GM12878 (cell line): ENCODE results near the gene MMP13. TPM values are rescaled to one million over a fixed set of nuclear protein-coding genes. Genes with fewer than 3 reads are reported as not detected.

Experiments
- ATAC-seq: fragments of 200-7000 bp; cut with Tn5 transposase; 3 replicates; pipeline ENCODE4 v1.9.1; 2020; ENCODE audit warnings: mild to moderate bottlenecking, moderate library complexity
- BruUV-seq: library from RNA; stranded (reverse); fragments of 400-500 nt; replicated peaks from 2 replicates; lab custom pipeline; 2021; lab: Mats Ljungman, UMichigan
- CTCF ChIA-PET: fragments of 300-600 bp; sonication (Branson Sonifier 250); formaldehyde crosslinking; extraction: SDS; loops from one replicate; lab custom pipeline; 2021; ENCODE audit warnings: inconsistent platforms; lab: Yijun Ruan, JAX
- POLR2A ChIA-PET: fragments of 350-600 bp; formaldehyde crosslinking; extraction: SDS; loops from one replicate; lab custom pipeline; 2021; ENCODE audit warnings: inconsistent platforms; lab: Charles Lee
- RAD21 ChIA-PET: fragments of 300-600 bp; sonication (Branson Sonifier 250); formaldehyde crosslinking; loops from one replicate; lab custom pipeline; 2023; ENCODE audit warnings: antibody characterized with exemption; ENCODE audit not compliant: unreplicated experiment; lab: Charles Lee
- SMC1A ChIA-PET: fragments of 300-600 bp; sonication (Branson Sonifier 250); formaldehyde crosslinking; loops from one replicate; lab custom pipeline; 2023; ENCODE audit not compliant: unreplicated experiment, uncharacterized antibody; lab: Charles Lee
- DNase-seq: peaks from one replicate; pipeline ENCODE4 v3.0.0-alpha.2; 2011; ENCODE audit warnings: low read depth, low spot score
- FAIRE-seq: peaks from 3 replicates; lab custom pipeline; 2011; peaks lifted over from hg19 to GRCh38; lab: Jason Lieb, UNC
- H2AFZ ChIP-seq: 2 replicates; pipeline ENCODE4 v1.6.0; 2011; ENCODE audit warnings: low read depth, low read length, control low read depth; ENCODE audit not compliant: control insufficient read depth
- H3K27ac ChIP-seq: 2 replicates; pipeline ENCODE4 v1.5.1; 2011; ENCODE audit warnings: control low read depth; ENCODE audit not compliant: control insufficient read depth, insufficient read depth
- H3K27me3 ChIP-seq, 2 experiments: replicated peaks in 1 of 2; 2 replicates each; pipeline versions ENCODE4 v1.6.0 to v1.6.1; 2011; ENCODE audit warnings: low read length in 1 of 2; ENCODE audit not compliant: control insufficient read depth in 2 of 2, insufficient read depth in 2 of 2
- H3K36me3 ChIP-seq, 2 experiments: 2 replicates each; pipeline ENCODE4 v1.5.1; 2011; ENCODE audit warnings: low read length in 1 of 2; ENCODE audit not compliant: control insufficient read depth in 2 of 2, insufficient read depth in 2 of 2
- H3K4me1 ChIP-seq: 2 replicates; pipeline ENCODE4 v1.6.1; 2011; ENCODE audit warnings: mild to moderate bottlenecking, low read length, moderate library complexity, mixed read lengths; ENCODE audit not compliant: control insufficient read depth, insufficient read depth
- H3K4me2 ChIP-seq: 2 replicates; pipeline ENCODE4 v1.6.0; 2011; ENCODE audit warnings: control low read depth; ENCODE audit not compliant: control insufficient read depth, insufficient read depth
- H3K4me3 ChIP-seq: fragments of 200-600 bp; sonication (generic); 2 replicates; pipeline ENCODE4 v1.5.1; 2016
- H3K79me2 ChIP-seq: 2 replicates; pipeline ENCODE4 v1.6.0; 2011; ENCODE audit warnings: low read length; ENCODE audit not compliant: control insufficient read depth, insufficient read depth
- H3K9ac ChIP-seq: 2 replicates; pipeline ENCODE4 v1.8.0; 2011; ENCODE audit warnings: low read length, control low read depth, mixed read lengths; ENCODE audit not compliant: control insufficient read depth, insufficient read depth
- H3K9me3 ChIP-seq: replicated peaks from 3 replicates; pipeline ENCODE4 v1.5.1; 2011; ENCODE audit warnings: mild to moderate bottlenecking, low read length; ENCODE audit not compliant: control insufficient read depth, insufficient read depth
- H4K20me1 ChIP-seq: 2 replicates; pipeline ENCODE4 v1.6.0; 2011; ENCODE audit not compliant: control insufficient read depth, insufficient read depth
- ATF7 ChIP-seq: fragments of 450-650 bp; IDR thresholded peaks from 2 replicates; pipeline ENCODE4 v1.6.1; 2016; ENCODE audit warnings: low read depth, mild to moderate bottlenecking
- BCL3 ChIP-seq: IDR thresholded peaks from 2 replicates; pipeline ENCODE4 v1.6.1; 2011; ENCODE audit warnings: borderline replicate concordance, low read depth, mild to moderate bottlenecking, moderate library complexity, low read length; ENCODE audit not compliant: insufficient read depth, poor library complexity, severe bottlenecking
- CREB1 ChIP-seq: IDR thresholded peaks from 2 replicates; pipeline ENCODE4 v1.6.1; 2012; ENCODE audit warnings: low read depth, mild to moderate bottlenecking, inconsistent platforms
- IKZF2 ChIP-seq, 2 experiments: fragments of 450-650 bp; IDR thresholded peaks; 2 replicates each; pipeline ENCODE4 v1.6.1; 2017; ENCODE audit warnings: mild to moderate bottlenecking in 2 of 2, moderate library complexity in 2 of 2
- LARP7 ChIP-seq: fragments of 450-650 bp; IDR thresholded peaks from 2 replicates; pipeline ENCODE4 v1.6.1; 2017; ENCODE audit warnings: mild to moderate bottlenecking
- NFYB ChIP-seq: IDR thresholded peaks from 2 replicates; pipeline ENCODE4 v1.6.1; 2011; ENCODE audit warnings: low read depth, mild to moderate bottlenecking, low read length, improper control_type of control experiment, moderate library complexity; ENCODE audit not compliant: insufficient read depth
- RB1 ChIP-seq: fragments of 450-650 bp; formaldehyde crosslinking; IDR thresholded peaks from 2 replicates; pipeline ENCODE4 v1.6.1; 2017; ENCODE audit warnings: mild to moderate bottlenecking, borderline replicate concordance
- ZNF592 ChIP-seq: fragments of 450-650 bp; IDR thresholded peaks from 2 replicates; pipeline ENCODE4 v1.6.1; 2017; ENCODE audit warnings: mild to moderate bottlenecking, moderate library complexity
- WGBS: methylation state at CpG from one replicate; pipeline ENCODE4 v1.1.6; 2016; ENCODE audit warnings: low lambda C conversion rate; ENCODE audit not compliant: insufficient replicate concordance, insufficient coverage; ENCODE audit errors: missing lambda C conversion rate; 5-methylcytosine and 5-hydroxymethylcytosine counted together
- in situ Hi-C: fragments of 300-500 bp; cut with MboI; formaldehyde crosslinking; loops from 9 replicates; pipeline ENCODE4 v1.14.3; 2018; ENCODE audit warnings: mixed read lengths
- intact Hi-C: fragments of 100-400 bp; cut with micrococcal nuclease; formaldehyde crosslinking; loops from one replicate; pipeline ENCODE4 v1.14.2; 2022; ENCODE audit not compliant: unreplicated experiment
- polyA plus RNA-seq, 11 experiments: library from polyadenylated mRNA; depleted of rRNA in 4 of 11; unstranded in 6 of 11; stranded (reverse) in 5 of 11; fragments of >200 nt; fragmentation: Nextera tagmentation in 4 of 11; fragmentation: Illumina TruSeq in 1 of 11; extraction: Ambion mirVana in 4 of 11; extraction: Trizol in 1 of 11; gene quantifications; 1 replicate in 1 of 11; 2 replicates in 10 of 11; pipeline versions ENCODE4 v1.2.1 to v1.2.3, GENCODE V29; 2011 to 2016; ENCODE audit warnings: inconsistent platforms in 2 of 11, missing spikeins in 2 of 11, low read depth in 1 of 11
- total RNA-seq, 4 experiments: library from RNA; depleted of rRNA in 3 of 4; stranded (reverse); fragments of >200 nt in 3 of 4; fragmentation: Illumina TruSeq in 1 of 4; extraction: Trizol in 1 of 4; gene quantifications; 2 replicates each; pipeline versions ENCODE4 v1.2.1 to v1.2.3, GENCODE V29; 2013 to 2021

The MMP13 gene
- total and polyA plus RNA-seq, 10 of the 15 experiments (the other 5 are each of a cell fraction or from before 2014, with no cell fraction given) = 0.05 TPM; not detected in 9

GRCh38 chr11:102985850-102986249, 30.3 kb upstream of the MMP13 start:
- Histone ChIP-seq H4K20me1 (no peaks in the 10 kb centered on the region), H3K36me3 (no peaks in the 10 kb centered on the region), H3K4me3 (no peak overlapping the region), H3K9ac (no peak overlapping the region), H2AFZ (no peak overlapping the region), H3K4me1 (no peaks in the 10 kb centered on the region), H3K79me2 (no peaks in the 10 kb centered on the region), H3K4me2 (no peak overlapping the region), H3K9me3 (no peaks in the 10 kb centered on the region), H3K27ac (no peak overlapping the region), H3K27me3 (no peaks in the 10 kb centered on the region)
- in situ Hi-C loops = no loop called here
- ChIA-PET CTCF (interaction anchor here (0.7 kb wide), 1 partner anchor 71 kb away, joined by 3 read pairs; no protein-coding TSS in a partner anchor), POLR2A (interaction anchor here (1.1 kb wide), 2 partner anchors 11 to 42 kb away, joined by 3 read pairs; no protein-coding TSS in a partner anchor), SMC1A (interaction anchor here (1.5 kb wide), 1 partner anchor 38 kb away, joined by 3 read pairs; no protein-coding TSS in a partner anchor), RAD21 (interaction anchor here (1.6 kb wide), 1 partner anchor 42 kb away, joined by 4 read pairs; no protein-coding TSS in a partner anchor)
- BruUV-seq = no TSS peak
- TF ChIP-seq IKZF2 (IDR thresholded peaks at IDR 0.05) = 0 out of 4 replicates have a peak, but pooled peaks of 1 of the 2 experiments have one; percentile 24
- no peak for TF ChIP-seq RB1
- FAIRE-seq (no peak), DNase-seq (no peak), ATAC-seq (peak; percentile 63)
- 0% methylated on average over 1 of the region's 1 CpG for WGBS
- intact Hi-C loops = no loop called here

- SMC1A ChIA-PET = interaction anchor here (1.0 to 1.4 kb wide), 2 partner anchors 15 to 103 kb away, joined by 3 to 4 read pairs; no protein-coding TSS in a partner anchor
- DNase-seq = no peak
- Histone ChIP-seq H3K27me3 (no peaks in the 10 kb centered on the region), H3K9me3 (no peaks in the 10 kb centered on the region), H4K20me1 (no peaks in the 10 kb centered on the region), H3K9ac (no peak overlapping the region), H3K79me2 (no peaks in the 10 kb centered on the region), H3K4me2 (no peak overlapping the region), H3K4me1 (no peaks in the 10 kb centered on the region), H3K27ac (no peak overlapping the region), H3K4me3 (no peak overlapping the region), H2AFZ (no peak overlapping the region), H3K36me3 (no peaks in the 10 kb centered on the region)
- FAIRE-seq = no peak
- BruUV-seq = no TSS peak
- RAD21 ChIA-PET = no interaction called here
- CTCF ChIA-PET = interaction anchor here (1.1 to 1.2 kb wide), 2 partner anchors 10 to 250 kb away, joined by 3 read pairs; no protein-coding TSS in a partner anchor
- POLR2A ChIA-PET = no interaction called here
- no peak for ATAC-seq
- in situ Hi-C loops = no loop called here
- WGBS = 38% methylated on average over 2 of the region's 2 CpGs
- intact Hi-C loops = no loop called here
- no peak for TF ChIP-seq BCL3
- TF ChIP-seq NFYB = no peak
- no peak for TF ChIP-seq ATF7
- no peak for TF ChIP-seq ZNF592
- TF ChIP-seq LARP7 = no peak
- no peak for TF ChIP-seq CREB1
- TF ChIP-seq RB1 = no peak
These were observed 28.0 kb upstream of the MMP13 start for GRCh38 chr11:102983486-102983885.
